SK-N-SH (cell line): ENCODE results near the gene FAM20C.

ENCODE experiments used
- CTCF ChIP-seq: fragments of 200-600 bp; sonication (generic); IDR thresholded peaks from 2 replicates; pipeline ENCODE4 v1.6.1; 2017; ENCODE audit warnings: antibody characterized with exemption, mild to moderate bottlenecking, moderate library complexity
- FOSL2 ChIP-seq: IDR thresholded peaks from 2 replicates; pipeline ENCODE4 v1.4.0; 2012; ENCODE audit warnings: low read depth, mild to moderate bottlenecking, moderate library complexity, borderline replicate concordance
- MXI1 ChIP-seq: IDR thresholded peaks from 2 replicates; pipeline ENCODE4 v1.6.1; 2012; ENCODE audit warnings: mild to moderate bottlenecking, low read depth, low read length, improper control_type of control experiment
- TAF1 ChIP-seq: IDR thresholded peaks from 2 replicates; pipeline ENCODE4 v1.6.1; 2012; ENCODE audit warnings: low read depth, mild to moderate bottlenecking, low read length, moderate library complexity, borderline replicate concordance
- YY1 ChIP-seq: IDR thresholded peaks from 2 replicates; pipeline ENCODE4 v1.4.0; 2012; ENCODE audit warnings: low read depth, mild to moderate bottlenecking

- no peak for TF ChIP-seq FOSL2
- TF ChIP-seq TAF1 = no peak
- no peak for TF ChIP-seq YY1
- TF ChIP-seq CTCF = no peak
- no peak for TF ChIP-seq MXI1
These were observed 36.2 kb downstream of the FAM20C start for GRCh38 chr7:228610-229009.
